ENCODE measurements around the gene RERE. TPM values are rescaled to one million over a fixed set of nuclear protein-coding genes. Genes with fewer than 3 reads are reported as not detected.

The RERE gene
- total RNA-seq, 1 donor from 2014 or later, result 19.2 TPM

DNA sequence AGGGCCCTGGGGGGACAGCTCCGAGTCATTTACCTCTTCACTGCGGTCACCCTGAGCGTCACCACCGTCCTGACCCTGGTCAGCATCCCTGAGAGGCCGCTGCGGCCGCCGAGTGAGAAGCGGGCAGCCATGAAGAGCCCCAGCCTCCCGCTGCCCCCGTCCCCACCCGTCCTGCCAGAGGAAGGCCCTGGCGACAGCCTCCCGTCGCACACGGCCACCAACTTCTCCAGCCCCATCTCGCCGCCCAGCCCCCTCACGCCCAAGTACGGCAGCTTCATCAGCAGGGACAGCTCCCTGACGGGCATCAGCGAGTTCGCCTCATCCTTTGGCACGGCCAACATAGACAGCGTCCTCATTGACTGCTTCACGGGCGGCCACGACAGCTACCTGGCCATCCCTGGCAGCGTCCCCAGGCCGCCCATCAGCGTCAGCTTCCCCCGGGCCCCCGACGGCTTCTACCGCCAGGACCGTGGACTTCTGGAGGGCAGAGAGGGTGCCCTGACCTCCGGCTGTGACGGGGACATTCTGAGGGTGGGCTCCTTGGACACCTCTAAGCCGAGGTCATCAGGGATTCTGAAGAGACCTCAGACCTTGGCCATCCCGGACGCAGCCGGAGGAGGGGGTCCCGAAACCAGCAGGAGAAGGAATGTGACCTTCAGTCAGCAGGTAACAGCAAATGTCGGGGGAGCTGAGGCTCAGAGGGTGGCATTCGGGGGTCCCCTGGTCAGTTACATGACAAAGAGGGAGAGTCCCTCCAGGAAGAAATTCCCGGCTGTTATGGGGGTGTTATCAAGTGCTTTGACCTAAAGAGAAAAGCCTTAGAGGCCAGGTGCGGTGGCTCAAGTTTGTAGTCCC, 486.9 kb downstream of the RERE start:
- TF ChIP-seq CTCF (IDR thresholded peaks at IDR 0.05; ENCODE audit: insufficient read depth, low read length, severe bottlenecking), result no peak
- Histone ChIP-seq H3K4me3 (ENCODE audit: low read depth, low read length) (no peak overlapping the region), H3K36me3 (ENCODE audit: control insufficient read depth, insufficient read depth, low read length) (no peaks in the 10 kb centered on the region), H3K27me3 (ENCODE audit: control insufficient read depth, insufficient read depth, low read length) (no peaks in the 10 kb centered on the region)
- FAIRE-seq, result no peak
- DNase-seq (ENCODE audit: low read depth), result no peak

GRCh38 chr1:8329858-8330257, 487.6 kb downstream of the RERE start:
- FAIRE-seq (no peak), DNase-seq (ENCODE audit: low read depth) (no peak)
- no peak for TF ChIP-seq CTCF (IDR thresholded peaks at IDR 0.05; ENCODE audit: insufficient read depth, low read length, severe bottlenecking)
- Histone ChIP-seq H3K36me3 (ENCODE audit: control insufficient read depth, insufficient read depth, low read length) (no peaks in the 10 kb centered on the region), H3K27me3 (ENCODE audit: control insufficient read depth, insufficient read depth, low read length) (no peaks in the 10 kb centered on the region), H3K4me3 (ENCODE audit: low read depth, low read length) (no peak overlapping the region)

DNA sequence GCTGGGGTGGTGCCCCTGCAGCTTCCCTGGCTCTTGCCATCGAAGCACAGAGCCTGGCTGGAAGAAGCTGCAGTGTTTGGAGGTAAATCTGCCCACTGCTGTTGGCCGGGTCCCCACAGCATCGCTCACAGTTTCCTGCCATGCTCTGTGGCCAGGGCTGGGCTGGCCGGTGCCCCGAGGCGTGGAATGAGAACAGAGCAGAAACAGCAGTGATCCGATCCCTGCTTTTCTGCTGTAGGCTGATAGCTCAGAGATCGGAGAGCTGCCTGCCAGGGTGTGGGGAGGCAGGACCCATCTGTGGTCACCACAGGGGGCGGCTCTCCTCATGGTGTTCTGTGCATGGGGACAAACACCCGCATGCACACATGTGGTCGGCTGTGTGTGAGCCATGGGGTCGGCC, 488.0 kb downstream of the RERE start:
- Histone ChIP-seq H3K4me3 (ENCODE audit: low read depth, low read length) (no peak overlapping the region), H3K27me3 (ENCODE audit: control insufficient read depth, insufficient read depth, low read length) (no peaks in the 10 kb centered on the region), H3K36me3 (ENCODE audit: control insufficient read depth, insufficient read depth, low read length) (no peaks in the 10 kb centered on the region)
- FAIRE-seq, result no peak
- TF ChIP-seq CTCF (IDR thresholded peaks at IDR 0.05; ENCODE audit: insufficient read depth, low read length, severe bottlenecking), result no peak
- no peak for DNase-seq (ENCODE audit: low read depth)

DNA sequence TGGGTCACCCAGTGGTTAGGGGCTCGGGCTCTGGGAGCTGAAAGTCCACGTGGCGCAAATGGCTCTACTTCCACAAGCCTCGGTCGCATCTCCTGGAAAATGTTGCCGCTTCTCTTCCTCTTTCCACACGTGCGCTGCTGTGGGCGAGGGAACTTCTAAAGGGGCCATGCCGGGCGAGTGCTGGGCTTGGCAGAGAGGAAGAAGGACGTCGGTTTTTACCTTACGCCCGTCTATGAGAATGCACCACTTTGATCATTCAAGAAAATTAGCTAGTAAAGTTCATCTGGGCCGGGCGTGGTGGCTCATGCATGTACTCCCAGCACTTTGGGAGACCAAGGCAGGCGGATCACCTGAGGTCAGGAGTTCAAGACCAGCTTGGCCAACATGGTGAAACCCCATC, 489.2 kb downstream of the RERE start:
- H3K4me3 ChIP-seq (ENCODE audit: low read depth, low read length), result no peak overlapping the region
- no peaks in the 10 kb centered on the region for H3K36me3 ChIP-seq (ENCODE audit: control insufficient read depth, insufficient read depth, low read length)
- DNase-seq (ENCODE audit: low read depth) (no peak), FAIRE-seq (no peak)
- no peaks in the 10 kb centered on the region for H3K27me3 ChIP-seq (ENCODE audit: control insufficient read depth, insufficient read depth, low read length)
- no peak for TF ChIP-seq CTCF (IDR thresholded peaks at IDR 0.05; ENCODE audit: insufficient read depth, low read length, severe bottlenecking)

DNA sequence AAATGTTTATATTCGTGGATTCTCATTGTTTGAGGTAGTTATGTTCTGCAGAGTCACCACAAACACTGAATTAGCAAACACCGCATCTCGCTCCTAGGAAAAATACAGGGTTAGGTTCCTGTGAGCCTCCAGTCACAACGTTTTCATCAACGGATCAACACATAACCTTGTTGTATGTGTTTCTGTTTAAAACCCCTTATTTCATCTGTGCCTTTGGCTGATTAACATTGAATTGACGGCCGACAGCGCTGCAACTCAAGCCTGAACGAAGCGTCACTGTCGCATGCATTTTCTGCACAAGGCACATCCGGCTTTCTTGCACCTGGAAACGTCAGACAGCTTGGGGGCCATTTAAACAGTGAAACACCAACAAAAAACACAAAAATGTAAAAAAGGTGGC, 491.2 kb downstream of the RERE start:
- Histone ChIP-seq H3K4me3 (ENCODE audit: low read depth, low read length) (no peak overlapping the region), H3K36me3 (ENCODE audit: control insufficient read depth, insufficient read depth, low read length) (no peaks in the 10 kb centered on the region), H3K27me3 (ENCODE audit: control insufficient read depth, insufficient read depth, low read length) (peaks cover 1% of the 10 kb centered on the region)
- FAIRE-seq (peak; percentile 91), DNase-seq (ENCODE audit: low read depth) (no peak)
- no peak for TF ChIP-seq CTCF (IDR thresholded peaks at IDR 0.05; ENCODE audit: insufficient read depth, low read length, severe bottlenecking)

DNA sequence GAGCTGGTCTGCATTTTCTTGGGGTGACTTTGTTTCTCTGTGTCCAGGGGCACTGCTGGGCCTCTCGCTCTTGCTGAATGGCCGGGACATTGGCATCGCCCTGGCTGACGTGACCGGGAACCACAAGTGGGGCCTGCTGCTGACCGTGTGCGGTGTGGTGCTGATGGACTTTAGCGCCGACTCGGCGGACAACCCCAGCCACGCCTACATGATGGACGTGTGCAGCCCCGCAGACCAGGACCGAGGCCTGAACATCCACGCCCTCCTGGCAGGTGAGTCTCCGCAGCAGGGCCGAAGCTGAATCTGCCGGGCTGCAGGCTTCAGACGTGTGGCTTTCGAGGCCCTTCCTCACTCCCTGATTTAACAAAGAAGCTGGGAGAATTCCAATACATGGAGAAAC, 491.7 kb downstream of the RERE start:
- H3K27me3 ChIP-seq (ENCODE audit: control insufficient read depth, insufficient read depth, low read length), result peaks cover 2% of the 10 kb centered on the region
- no peaks in the 10 kb centered on the region for H3K36me3 ChIP-seq (ENCODE audit: control insufficient read depth, insufficient read depth, low read length)
- H3K4me3 ChIP-seq (ENCODE audit: low read depth, low read length), result no peak overlapping the region
- no peak for DNase-seq (ENCODE audit: low read depth)
- TF ChIP-seq CTCF (IDR thresholded peaks at IDR 0.05; ENCODE audit: insufficient read depth, low read length, severe bottlenecking), result no peak
- FAIRE-seq, result no peak

Data from bronchial epithelial cell (primary cell).